Stomach (tissue), 9 donors: ENCODE data around the gene WT1. TPM values are rescaled to one million over a fixed set of nuclear protein-coding genes. Genes with fewer than 3 reads are reported as not detected.

Experiments used
- DNase-seq, 2 donors: peaks; one replicate each; pipeline versions ENCODE4 v3.0.0 to v3.0.0-alpha.2; 2013 to 2019
- H3K27ac ChIP-seq, 5 donors: fragments of 200-600 bp in 4 of 5; sonication (generic) in 4 of 5; one replicate each; pipeline ENCODE4 v1.5.1; 2013 to 2019; ENCODE audit warnings: mild to moderate bottlenecking in 1 of 5, moderate library complexity in 1 of 5
- H3K27me3 ChIP-seq, 3 donors: fragments of 200-600 bp; sonication (generic); one replicate each; pipeline ENCODE4 v1.5.1; 2017 to 2019; ENCODE audit warnings: mixed run types in 1 of 3
- H3K36me3 ChIP-seq, 4 donors: fragments of 200-600 bp; sonication (generic); 1 replicate in 3 of 4; 2 replicates in 1 of 4; pipeline ENCODE4 v1.5.1; 2016 to 2019
- H3K4me1 ChIP-seq, 4 donors: fragments of 200-600 bp; sonication (generic); one replicate each; pipeline ENCODE4 v1.5.1; 2016 to 2019
- H3K4me3 ChIP-seq, 4 donors: fragments of 200-600 bp; sonication (generic) in 3 of 4; one replicate each; pipeline ENCODE4 v1.5.1; 2016 to 2019; ENCODE audit warnings: mild to moderate bottlenecking in 1 of 4
- H3K9me3 ChIP-seq, 4 donors: fragments of 200-600 bp; sonication (generic); one replicate each; pipeline ENCODE4 v1.5.1; 2016 to 2019
- CTCF ChIP-seq, 7 experiments: fragments of 450-650 bp in 4 of 7; fragments of 200-600 bp in 3 of 7; sonication (generic) in 3 of 7; IDR thresholded peaks; one replicate each; pipeline ENCODE4 v1.5.1; 2016 to 2019; ENCODE audit warnings: antibody characterized with exemption in 7 of 7, control low read depth in 2 of 7, mild to moderate bottlenecking in 1 of 7
- EP300 ChIP-seq: sonication (generic); formaldehyde crosslinking; IDR thresholded peaks from one replicate; pipeline ENCODE4 v1.6.1; 2017; ENCODE audit warnings: antibody characterized with exemption
- POLR2A ChIP-seq, 4 donors: fragments of 450-650 bp; IDR thresholded peaks; one replicate each; pipeline ENCODE4 v1.6.1; 2016; ENCODE audit warnings: antibody characterized with exemption in 4 of 4, control low read depth in 2 of 4, mild to moderate bottlenecking in 1 of 4, moderate library complexity in 1 of 4
- POLR2AphosphoS5 ChIP-seq, 3 donors: sonication (generic); formaldehyde crosslinking; IDR thresholded peaks; one replicate each; pipeline ENCODE4 v1.6.1; 2016; ENCODE audit warnings: antibody characterized with exemption in 3 of 3
- WGBS, 5 donors: extraction: QIAGEN DNeasy Blood & Tissue Kit in 3 of 5; methylation state at CpG; one replicate each; pipeline versions ENCODE4 v1.1.5 to v1.1.7; 2013 to 2018; 5-methylcytosine and 5-hydroxymethylcytosine counted together
- intact Hi-C: fragments of 100-400 bp; cut with DNase I; formaldehyde crosslinking; loops from one replicate; pipeline ENCODE4 v1.15.1; 2023; ENCODE audit warnings: low total_unique reads
- polyA plus RNA-seq, 3 donors: library from polyadenylated mRNA; stranded (reverse); fragments of 200-250 nt; gene quantifications; one replicate each; pipeline ENCODE4 v1.2.3, GENCODE V29; 2013
- total RNA-seq, 5 donors: library from RNA; depleted of rRNA; stranded (reverse); fragments of >200 nt; gene quantifications; one replicate each; pipeline versions ENCODE4 v1.1.0 to v1.2.3, GENCODE V29; 2014 to 2016
- donor health status: healthy with polysubstance abuse.
- donor health status: Bipolar disorder and iron deficiency.
- donor health status: healthy.

WT1 gene
- total and polyA plus RNA-seq, 8 donors = 0.31 to 3.1 TPM; not detected in 6

- peak in 1 of 2 donors; percentile 53 for DNase-seq
- 9 to 25% (median 17%) methylated on average over 2 of the region's 2 CpGs for WGBS, 5 donors
- Histone ChIP-seq H3K4me1 (no peaks in the 10 kb centered on the region), H3K9me3 (no peaks in the 10 kb centered on the region), H3K27ac (no peak overlapping the region), H3K27me3 (peaks cover 0 to 34% (median 0%) of the 10 kb centered on the region in 3 donors), H3K4me3 (no peak overlapping the region), H3K36me3 (no peaks in the 10 kb centered on the region)
- TF ChIP-seq POLR2A (IDR thresholded peaks at IDR 0.05) (no peak), CTCF (IDR thresholded peaks at IDR 0.05) (peak in 1 of 7 experiments; percentile 33)
- intact Hi-C loops = no loop called here
Measured at GRCh38 chr11:32385998-32386397, 49.3 kb downstream of the WT1 start.

- H3K4me3 ChIP-seq = no peak overlapping the region
- DNase-seq = no peak
- H3K27me3 ChIP-seq = peaks cover 0 to 63% (median 0%) of the 10 kb centered on the region in 3 donors
- no peaks in the 10 kb centered on the region for H3K36me3 ChIP-seq
- H3K27ac ChIP-seq = no peak overlapping the region
- intact Hi-C loops = no loop called here
- TF ChIP-seq EP300 (no peak), POLR2A (IDR thresholded peaks at IDR 0.05) (no peak), CTCF (IDR thresholded peaks at IDR 0.05) (no peak), POLR2AphosphoS5 (IDR thresholded peaks at IDR 0.05) (no peak)
- 69 to 78% (median 74%) methylated on average over 10 of the region's 10 CpGs for WGBS, 5 donors
- H3K9me3 ChIP-seq = peaks cover 0 to 15% (median 4%) of the 10 kb centered on the region in 4 donors
- no peaks in the 10 kb centered on the region for H3K4me1 ChIP-seq
Measured at GRCh38 chr11:32382339-32383049, 52.8 kb downstream of the WT1 start.

GRCh38 chr11:32381179-32381578, 54.2 kb downstream of the WT1 start:
- H3K36me3 ChIP-seq = no peaks in the 10 kb centered on the region
- H3K27ac ChIP-seq = no peak overlapping the region
- intact Hi-C loops = no loop called here
- no peaks in the 10 kb centered on the region for H3K4me1 ChIP-seq
- 70 to 77% (median 74%) methylated on average over 7 to 9 of the region's 9 CpGs; no CpG with 5 or more reads in 1 of the 5 donors for WGBS, 5 donors
- H3K9me3 ChIP-seq = peaks cover 0 to 21% (median 5%) of the 10 kb centered on the region in 4 donors
- DNase-seq = no peak
- H3K27me3 ChIP-seq = peaks cover 0 to 59% (median 0%) of the 10 kb centered on the region in 3 donors
- H3K4me3 ChIP-seq = no peak overlapping the region
- TF ChIP-seq POLR2A (IDR thresholded peaks at IDR 0.05) = no peak
- TF ChIP-seq EP300 = no peak
- no peak for TF ChIP-seq POLR2AphosphoS5 (IDR thresholded peaks at IDR 0.05)
- TF ChIP-seq CTCF (IDR thresholded peaks at IDR 0.05) = no peak

GRCh38 chr11:32379719-32380118, 55.6 kb downstream of the WT1 start:
- Histone ChIP-seq H3K27ac (no peak overlapping the region), H3K9me3 (peaks cover 0 to 21% (median 5%) of the 10 kb centered on the region in 4 donors), H3K4me1 (no peaks in the 10 kb centered on the region), H3K4me3 (no peak overlapping the region), H3K36me3 (no peaks in the 10 kb centered on the region), H3K27me3 (peaks cover 0 to 50% (median 0%) of the 10 kb centered on the region in 3 donors)
- TF ChIP-seq EP300 (no peak), POLR2AphosphoS5 (IDR thresholded peaks at IDR 0.05) (no peak), CTCF (IDR thresholded peaks at IDR 0.05) (no peak), POLR2A (IDR thresholded peaks at IDR 0.05) (no peak)
- no peak for DNase-seq
- intact Hi-C loops = no loop called here
- WGBS, 5 donors = 40 to 69% (median 65%) methylated on average over 5 to 10 of the region's 10 CpGs
